GM23338 (cell line): ENCODE data around the gene PPTC7. TPM values are rescaled to one million over a fixed set of nuclear protein-coding genes. Genes with fewer than 3 reads are reported as not detected.

Experiments
- ATAC-seq: fragments of 200-7000 bp; cut with Tn5 transposase; 3 replicates; pipeline ENCODE4 v1.9.1; 2020
- DNase-seq: peaks from one replicate; pipeline ENCODE4 v3.0.0-alpha.2; 2015; ENCODE audit warnings: low spot score
- H2AFZ ChIP-seq: fragments of 200-600 bp; sonication (generic); 2 replicates; pipeline ENCODE4 v1.8.0; 2016; ENCODE audit warnings: antibody characterized with exemption, mild to moderate bottlenecking, moderate library complexity
- H3F3A ChIP-seq: fragments of 200-600 bp; sonication (generic); replicated peaks from 2 replicates; pipeline ENCODE4 v1.8.0; 2017; ENCODE audit warnings: antibody characterized with exemption, mixed run types, low read depth
- H3K27ac ChIP-seq: fragments of 200-600 bp; sonication (generic); 2 replicates; pipeline ENCODE4 v1.6.1; 2016; ENCODE audit warnings: low read depth
- H3K27me3 ChIP-seq: fragments of 200-600 bp; sonication (generic); 2 replicates; pipeline ENCODE4 v1.8.0; 2016; ENCODE audit warnings: mild to moderate bottlenecking, mixed run types, moderate library complexity; ENCODE audit not compliant: insufficient read depth
- H3K36me3 ChIP-seq: fragments of 200-600 bp; sonication (generic); 2 replicates; pipeline ENCODE4 v1.8.0; 2016; ENCODE audit warnings: mild to moderate bottlenecking; ENCODE audit not compliant: insufficient read depth
- H3K4me1 ChIP-seq: fragments of 200-600 bp; sonication (generic); 2 replicates; pipeline ENCODE4 v1.8.0; 2016; ENCODE audit warnings: mild to moderate bottlenecking, moderate library complexity; ENCODE audit not compliant: insufficient read depth
- H3K4me2 ChIP-seq: fragments of 200-600 bp; sonication (generic); 2 replicates; pipeline ENCODE4 v1.7.1; 2017; ENCODE audit warnings: mixed run types
- H3K4me3 ChIP-seq: fragments of 200-600 bp; sonication (generic); 2 replicates; pipeline ENCODE4 v1.6.1; 2016; ENCODE audit warnings: mixed run types
- H3K79me2 ChIP-seq: fragments of 200-600 bp; sonication (generic); replicated peaks from 2 replicates; pipeline ENCODE4 v1.8.0; 2017; ENCODE audit warnings: mild to moderate bottlenecking; ENCODE audit not compliant: insufficient read depth
- H3K9me2 ChIP-seq: fragments of 200-600 bp; sonication (generic); 2 replicates; pipeline ENCODE4 v1.8.0; 2017; ENCODE audit not compliant: insufficient read depth
- H4K20me1 ChIP-seq: fragments of 200-600 bp; sonication (generic); replicated peaks from 2 replicates; pipeline ENCODE4 v1.8.0; 2017; ENCODE audit warnings: mild to moderate bottlenecking; ENCODE audit not compliant: insufficient read depth
- H3K27ac Mint-ChIP-seq: 2 replicates; pipeline ENCODE4 v1.8.0; 2020; ENCODE audit warnings: inconsistent platforms, mild to moderate bottlenecking, moderate library complexity, mixed read lengths
- H3K27me3 Mint-ChIP-seq: 3 replicates; pipeline ENCODE4 v1.8.0; 2022; ENCODE audit warnings: low read depth, mild to moderate bottlenecking, moderate library complexity, mixed read lengths, inconsistent platforms; ENCODE audit not compliant: insufficient read depth, poor library complexity
- H3K36me3 Mint-ChIP-seq: 3 replicates; pipeline ENCODE4 v1.8.0; 2021; ENCODE audit warnings: low read depth, mild to moderate bottlenecking, inconsistent platforms, moderate library complexity, mixed read lengths
- H3K4me1 Mint-ChIP-seq: 3 replicates; pipeline ENCODE4 v1.8.0; 2020; ENCODE audit warnings: mild to moderate bottlenecking, inconsistent platforms, mixed read lengths
- H3K4me3 Mint-ChIP-seq: 3 replicates; pipeline ENCODE4 v1.8.0; 2021; ENCODE audit warnings: moderate library complexity, mild to moderate bottlenecking, inconsistent platforms, mixed read lengths
- H3K9me3 Mint-ChIP-seq: 3 replicates; pipeline ENCODE4 v1.8.0; 2020; ENCODE audit warnings: moderate library complexity, mild to moderate bottlenecking, inconsistent platforms, mixed read lengths
- CREB1 ChIP-seq: fragments of 250-450 bp; sonication (Bioruptor Pico); IDR thresholded peaks from 2 replicates; pipeline ENCODE4 v1.5.0; 2020; ENCODE audit warnings: low read depth, mild to moderate bottlenecking, moderate library complexity
- EZH2 ChIP-seq: fragments of 200-600 bp; sonication (generic); IDR thresholded peaks from one replicate; pipeline ENCODE4 v1.8.0; 2017; ENCODE audit warnings: antibody characterized with exemption, mild to moderate bottlenecking, low read depth; ENCODE audit not compliant: unreplicated experiment
- EZH2phosphoT487 ChIP-seq: fragments of 200-600 bp; sonication (generic); IDR thresholded peaks from one replicate; pipeline ENCODE4 v1.8.1; 2018; ENCODE audit warnings: antibody characterized with exemption; ENCODE audit not compliant: unreplicated experiment
- JUNB ChIP-seq: IDR thresholded peaks from one replicate; pipeline ENCODE4 v1.6.1; 2016; ENCODE audit warnings: antibody characterized with exemption; ENCODE audit not compliant: unreplicated experiment
- NANOG ChIP-seq: IDR thresholded peaks from 2 replicates; pipeline ENCODE4 v1.6.1; 2016; ENCODE audit warnings: antibody characterized with exemption, borderline replicate concordance
- POLR2AphosphoS5 ChIP-seq: IDR thresholded peaks from 2 replicates; pipeline ENCODE4 v1.6.1; 2016; ENCODE audit warnings: antibody characterized with exemption, low read depth
- STAT1 ChIP-seq: IDR thresholded peaks from one replicate; pipeline ENCODE4 v1.6.1; 2016; ENCODE audit warnings: antibody characterized with exemption; ENCODE audit not compliant: unreplicated experiment
- ZNF114 ChIP-seq: fragments of 250-450 bp; sonication (Bioruptor Pico); IDR thresholded peaks from 2 replicates; pipeline ENCODE4 v1.5.0; 2020; ENCODE audit warnings: mild to moderate bottlenecking, moderate library complexity
- polyA plus RNA-seq: library from polyadenylated mRNA; unstranded; fragments of >200 nt; fragmentation: Nextera tagmentation; extraction: Ambion mirVana; gene quantifications from 2 replicates; pipeline ENCODE4 v1.2.1, GENCODE V29; 2016
- total RNA-seq: library from RNA; depleted of rRNA; stranded (reverse); fragments of >200 nt; shearing (Covaris generic); gene quantifications from 2 replicates; pipeline ENCODE4 v1.2.3, GENCODE V29; 2014
- TF ChIP-seq, protein P1 (sequence below): IDR thresholded peaks from 2 replicates; pipeline ENCODE4 v1.6.1; 2016; ENCODE audit warnings: antibody characterized with exemption
- TF ChIP-seq, protein P2 (sequence below): fragments of 250-450 bp; sonication (Bioruptor Pico); IDR thresholded peaks from 2 replicates; pipeline ENCODE4 v1.5.0; 2020; ENCODE audit warnings: mild to moderate bottlenecking, moderate library complexity

The PPTC7 gene
- total and polyA plus RNA-seq, 2 experiments from 2014 or later, result 7.5 to 17.5 TPM

DNA sequence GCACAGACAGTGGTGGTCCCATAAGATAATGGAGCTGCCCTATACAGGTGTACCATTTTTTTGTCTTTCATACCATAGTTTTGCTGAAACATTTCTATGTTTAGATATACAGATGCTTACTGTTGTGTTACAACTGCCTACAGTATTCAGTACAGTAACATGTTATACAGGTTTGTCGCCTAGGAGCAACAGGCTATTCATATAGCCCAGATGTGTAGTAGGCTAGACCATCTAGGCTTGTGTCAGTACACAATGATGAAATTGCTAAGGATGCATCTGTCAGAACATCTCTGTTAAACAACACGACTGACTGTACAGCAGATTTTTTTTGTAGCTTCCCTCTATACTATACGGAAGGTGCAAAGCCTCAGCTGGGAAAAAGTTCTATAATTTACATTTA lies 50.5 kb downstream of the PPTC7 start:
- Mint-ChIP-seq H3K27ac (no peak overlapping the region), H3K4me1 (peaks cover 11% of the 10 kb centered on the region; the same call in 2 of the 3 replicates), H3K36me3 (peaks cover 8% of the 10 kb centered on the region), H3K4me3 (no peak overlapping the region), H3K27me3 (peaks cover 4% of the 10 kb centered on the region), H3K9me3 (no peaks in the 10 kb centered on the region)
- H3K9me2 ChIP-seq, result 0 out of 2 replicates have a peak, but pooled peaks cover 4% of the 10 kb centered on the region
- H3K27ac ChIP-seq, result no peak overlapping the region
- H3K4me2 ChIP-seq, result no peak overlapping the region
- DNase-seq (no peak), ATAC-seq (no peak)
- peaks cover 9% of the 10 kb centered on the region for H3K36me3 ChIP-seq
- no peaks in the 10 kb centered on the region; the same call in 1 of the 2 replicates for H3K4me1 ChIP-seq
- TF ChIP-seq, protein P1, sequence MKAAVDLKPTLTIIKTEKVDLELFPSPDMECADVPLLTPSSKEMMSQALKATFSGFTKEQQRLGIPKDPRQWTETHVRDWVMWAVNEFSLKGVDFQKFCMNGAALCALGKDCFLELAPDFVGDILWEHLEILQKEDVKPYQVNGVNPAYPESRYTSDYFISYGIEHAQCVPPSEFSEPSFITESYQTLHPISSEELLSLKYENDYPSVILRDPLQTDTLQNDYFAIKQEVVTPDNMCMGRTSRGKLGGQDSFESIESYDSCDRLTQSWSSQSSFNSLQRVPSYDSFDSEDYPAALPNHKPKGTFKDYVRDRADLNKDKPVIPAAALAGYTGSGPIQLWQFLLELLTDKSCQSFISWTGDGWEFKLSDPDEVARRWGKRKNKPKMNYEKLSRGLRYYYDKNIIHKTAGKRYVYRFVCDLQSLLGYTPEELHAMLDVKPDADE, result no peak
- TF ChIP-seq ZNF114 (CRISPR knock-in tag) (no peak), EZH2 (no peak), STAT1 (no peak), POLR2AphosphoS5 (no peak), CREB1 (no peak), EZH2phosphoT487 (no peak), JUNB (no peak), NANOG (no peak)
- TF ChIP-seq, protein P2, sequence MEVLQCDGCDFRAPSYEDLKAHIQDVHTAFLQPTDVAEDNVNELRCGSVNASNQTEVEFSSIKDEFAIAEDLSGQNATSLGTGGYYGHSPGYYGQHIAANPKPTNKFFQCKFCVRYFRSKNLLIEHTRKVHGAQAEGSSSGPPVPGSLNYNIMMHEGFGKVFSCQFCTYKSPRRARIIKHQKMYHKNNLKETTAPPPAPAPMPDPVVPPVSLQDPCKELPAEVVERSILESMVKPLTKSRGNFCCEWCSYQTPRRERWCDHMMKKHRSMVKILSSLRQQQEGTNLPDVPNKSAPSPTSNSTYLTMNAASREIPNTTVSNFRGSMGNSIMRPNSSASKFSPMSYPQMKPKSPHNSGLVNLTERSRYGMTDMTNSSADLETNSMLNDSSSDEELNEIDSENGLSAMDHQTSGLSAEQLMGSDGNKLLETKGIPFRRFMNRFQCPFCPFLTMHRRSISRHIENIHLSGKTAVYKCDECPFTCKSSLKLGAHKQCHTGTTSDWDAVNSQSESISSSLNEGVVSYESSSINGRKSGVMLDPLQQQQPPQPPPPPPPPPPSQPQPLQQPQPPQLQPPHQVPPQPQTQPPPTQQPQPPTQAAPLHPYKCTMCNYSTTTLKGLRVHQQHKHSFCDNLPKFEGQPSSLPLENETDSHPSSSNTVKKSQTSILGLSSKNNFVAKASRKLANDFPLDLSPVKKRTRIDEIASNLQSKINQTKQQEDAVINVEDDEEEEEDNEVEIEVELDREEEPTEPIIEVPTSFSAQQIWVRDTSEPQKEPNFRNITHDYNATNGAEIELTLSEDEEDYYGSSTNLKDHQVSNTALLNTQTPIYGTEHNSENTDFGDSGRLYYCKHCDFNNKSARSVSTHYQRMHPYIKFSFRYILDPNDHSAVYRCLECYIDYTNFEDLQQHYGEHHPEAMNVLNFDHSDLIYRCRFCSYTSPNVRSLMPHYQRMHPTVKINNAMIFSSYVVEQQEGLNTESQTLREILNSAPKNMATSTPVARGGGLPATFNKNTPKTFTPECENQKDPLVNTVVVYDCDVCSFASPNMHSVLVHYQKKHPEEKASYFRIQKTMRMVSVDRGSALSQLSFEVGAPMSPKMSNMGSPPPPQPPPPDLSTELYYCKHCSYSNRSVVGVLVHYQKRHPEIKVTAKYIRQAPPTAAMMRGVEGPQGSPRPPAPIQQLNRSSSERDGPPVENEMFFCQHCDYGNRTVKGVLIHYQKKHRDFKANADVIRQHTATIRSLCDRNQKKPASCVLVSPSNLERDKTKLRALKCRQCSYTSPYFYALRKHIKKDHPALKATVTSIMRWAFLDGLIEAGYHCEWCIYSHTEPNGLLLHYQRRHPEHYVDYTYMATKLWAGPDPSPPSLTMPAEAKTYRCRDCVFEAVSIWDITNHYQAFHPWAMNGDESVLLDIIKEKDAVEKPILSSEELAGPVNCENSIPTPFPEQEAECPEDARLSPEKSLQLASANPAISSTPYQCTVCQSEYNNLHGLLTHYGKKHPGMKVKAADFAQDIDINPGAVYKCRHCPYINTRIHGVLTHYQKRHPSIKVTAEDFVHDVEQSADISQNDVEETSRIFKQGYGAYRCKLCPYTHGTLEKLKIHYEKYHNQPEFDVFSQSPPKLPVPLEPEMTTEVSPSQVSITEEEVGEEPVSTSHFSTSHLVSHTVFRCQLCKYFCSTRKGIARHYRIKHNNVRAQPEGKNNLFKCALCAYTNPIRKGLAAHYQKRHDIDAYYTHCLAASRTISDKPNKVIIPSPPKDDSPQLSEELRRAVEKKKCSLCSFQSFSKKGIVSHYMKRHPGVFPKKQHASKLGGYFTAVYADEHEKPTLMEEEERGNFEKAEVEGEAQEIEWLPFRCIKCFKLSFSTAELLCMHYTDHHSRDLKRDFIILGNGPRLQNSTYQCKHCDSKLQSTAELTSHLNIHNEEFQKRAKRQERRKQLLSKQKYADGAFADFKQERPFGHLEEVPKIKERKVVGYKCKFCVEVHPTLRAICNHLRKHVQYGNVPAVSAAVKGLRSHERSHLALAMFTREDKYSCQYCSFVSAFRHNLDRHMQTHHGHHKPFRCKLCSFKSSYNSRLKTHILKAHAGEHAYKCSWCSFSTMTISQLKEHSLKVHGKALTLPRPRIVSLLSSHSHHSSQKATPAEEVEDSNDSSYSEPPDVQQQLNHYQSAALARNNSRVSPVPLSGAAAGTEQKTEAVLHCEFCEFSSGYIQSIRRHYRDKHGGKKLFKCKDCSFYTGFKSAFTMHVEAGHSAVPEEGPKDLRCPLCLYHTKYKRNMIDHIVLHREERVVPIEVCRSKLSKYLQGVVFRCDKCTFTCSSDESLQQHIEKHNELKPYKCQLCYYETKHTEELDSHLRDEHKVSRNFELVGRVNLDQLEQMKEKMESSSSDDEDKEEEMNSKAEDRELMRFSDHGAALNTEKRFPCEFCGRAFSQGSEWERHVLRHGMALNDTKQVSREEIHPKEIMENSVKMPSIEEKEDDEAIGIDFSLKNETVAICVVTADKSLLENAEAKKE, result no peak
- peaks cover 5% of the 10 kb centered on the region; the same call in 1 of the 2 replicates for H4K20me1 ChIP-seq
- H3K27me3 ChIP-seq, result no peaks in the 10 kb centered on the region
- no peaks in the 10 kb centered on the region for H3F3A ChIP-seq
- no peak overlapping the region for H3K4me3 ChIP-seq
- H3K79me2 ChIP-seq, result no peaks in the 10 kb centered on the region
- no peak overlapping the region for H2AFZ ChIP-seq
